Measurements from ENCODE around the gene SPATA3.

- TF ChIP-seq POLR2A (IDR thresholded peaks at IDR 0.05; ENCODE audit: control extremely low read depth in 1 of 2, low read depth in 2 of 2, low read length in 2 of 2) (no peak), EP300 (IDR thresholded peaks at IDR 0.05; ENCODE audit: borderline replicate concordance in 1 of 2, low read depth in 2 of 2, low read length in 2 of 2) (no peak), MAFK (IDR thresholded peaks at IDR 0.05; ENCODE audit: low read depth, low read length) (no peak), CTCF (IDR thresholded peaks at IDR 0.05; ENCODE audit: control extremely low read depth in 1 of 3, insufficient read depth in 1 of 3, low read depth in 1 of 3, low read length in 3 of 3) (no peak), MAX (IDR thresholded peaks at IDR 0.05) (no peak), POLR2AphosphoS5 (IDR thresholded peaks at IDR 0.05; ENCODE audit: low read depth, low read length) (no peak), GTF2F1 (IDR thresholded peaks at IDR 0.05; ENCODE audit: borderline replicate concordance, low read depth, low read length) (no peak), GABPA (IDR thresholded peaks at IDR 0.05; ENCODE audit: borderline replicate concordance, insufficient read depth, low read length) (no peak), RFX5 (IDR thresholded peaks at IDR 0.05; ENCODE audit: borderline replicate concordance, low read depth, low read length) (no peak), RAD21 (IDR thresholded peaks at IDR 0.05 in 1 of 2, conservative IDR thresholded peaks at IDR 0.05 in 1 of 2; ENCODE audit: low read depth in 2 of 2, low read length in 2 of 2) (no peak), YY1 (IDR thresholded peaks at IDR 0.05; ENCODE audit: low read depth, low read length) (no peak), RXRA (IDR thresholded peaks at IDR 0.05; ENCODE audit: insufficient read depth, low read depth, low read length) (no peak), USF2 (IDR thresholded peaks at IDR 0.05; ENCODE audit: low read length) (no peak), KDM1A (IDR thresholded peaks at IDR 0.05; ENCODE audit: borderline replicate concordance, low read length) (no peak)
Observed at GRCh38 chr2:230955163-230955737, 40.7 kb upstream of the SPATA3 start.
